Measurements from ENCODE around the gene CMIP. TPM values are rescaled to one million over a fixed set of nuclear protein-coding genes. Genes with fewer than 3 reads are reported as not detected.

Gene CMIP
- total RNA-seq, 4 donors from 2014 or later, result 14.5 to 24.6 (median 21.0) TPM

GRCh38 chr16:81457326-81458133 lies 12.9 kb downstream of the CMIP start:
- Histone ChIP-seq H3K9me3 (no peaks in the 10 kb centered on the region), H3K4me1 (peaks cover 9 to 57% (median 38%) of the 10 kb centered on the region in 4 donors), H3K27ac (replicated peaks in 1 of 4) (no peak overlapping the region), H3K27me3 (no peaks in the 10 kb centered on the region), H3K36me3 (peaks cover 0 to 16% (median 3%) of the 10 kb centered on the region in 4 donors), H3K4me3 (no peak overlapping the region)
- TF ChIP-seq EP300 (IDR thresholded peaks at IDR 0.05) (no peak), CTCF (IDR thresholded peaks at IDR 0.05) (no peak), POLR2A (IDR thresholded peaks at IDR 0.05; ENCODE audit: low read depth) (no peak), POLR2AphosphoS5 (IDR thresholded peaks at IDR 0.05) (no peak)
- no peak for DNase-seq (ENCODE audit: extremely low spot score)
- WGBS, result 54% methylated on average over 14 of the region's 17 CpGs
- intact Hi-C loops (cut with DNase I), result no loop called here

- DNase-seq (ENCODE audit: extremely low spot score), result no peak
- H3K4me3 ChIP-seq, result no peak overlapping the region
- no peaks in the 10 kb centered on the region for H3K9me3 ChIP-seq
- TF ChIP-seq POLR2A (IDR thresholded peaks at IDR 0.05; ENCODE audit: low read depth) (no peak), POLR2AphosphoS5 (IDR thresholded peaks at IDR 0.05) (no peak), EP300 (IDR thresholded peaks at IDR 0.05) (no peak), CTCF (IDR thresholded peaks at IDR 0.05) (no peak)
- peaks cover 0 to 16% (median 3%) of the 10 kb centered on the region in 4 donors for H3K36me3 ChIP-seq
- intact Hi-C loops (cut with DNase I), result no loop called here
- H3K27me3 ChIP-seq, result no peaks in the 10 kb centered on the region
- peaks cover 5 to 50% (median 33%) of the 10 kb centered on the region in 4 donors for H3K4me1 ChIP-seq
- H3K27ac ChIP-seq (replicated peaks in 1 of 4), result no peak overlapping the region
- 92% methylated on average over 6 of the region's 8 CpGs for WGBS
These were observed 13.6 kb downstream of the CMIP start for GRCh38 chr16:81458149-81458669.

GRCh38 chr16:81458827-81459598 lies 14.4 kb downstream of the CMIP start:
- peaks cover 0 to 16% (median 3%) of the 10 kb centered on the region in 4 donors for H3K36me3 ChIP-seq
- no peak for TF ChIP-seq CTCF (IDR thresholded peaks at IDR 0.05)
- TF ChIP-seq POLR2AphosphoS5 (IDR thresholded peaks at IDR 0.05), result no peak
- no peak for TF ChIP-seq EP300 (IDR thresholded peaks at IDR 0.05)
- TF ChIP-seq POLR2A (IDR thresholded peaks at IDR 0.05; ENCODE audit: low read depth), result no peak
- no peak overlapping the region for H3K27ac ChIP-seq (replicated peaks in 1 of 4)
- intact Hi-C loops (cut with DNase I), result no loop called here
- H3K4me1 ChIP-seq, result peaks cover 0 to 43% (median 26%) of the 10 kb centered on the region in 4 donors
- H3K27me3 ChIP-seq, result no peaks in the 10 kb centered on the region
- 90% methylated on average over 19 of the region's 19 CpGs for WGBS
- no peaks in the 10 kb centered on the region for H3K9me3 ChIP-seq
- no peak overlapping the region for H3K4me3 ChIP-seq
- DNase-seq (ENCODE audit: extremely low spot score), result no peak

GRCh38 chr16:81460075-81460474 lies 15.5 kb downstream of the CMIP start:
- Histone ChIP-seq H3K27me3 (no peaks in the 10 kb centered on the region), H3K27ac (replicated peaks in 1 of 4) (no peak overlapping the region), H3K9me3 (no peaks in the 10 kb centered on the region), H3K36me3 (peaks cover 0 to 16% (median 3%) of the 10 kb centered on the region in 4 donors), H3K4me1 (peaks cover 0 to 44% (median 25%) of the 10 kb centered on the region in 4 donors), H3K4me3 (no peak overlapping the region)
- DNase-seq (ENCODE audit: extremely low spot score), result no peak
- no peak for TF ChIP-seq CTCF (IDR thresholded peaks at IDR 0.05)
- no peak for TF ChIP-seq EP300 (IDR thresholded peaks at IDR 0.05)
- no peak for TF ChIP-seq POLR2AphosphoS5 (IDR thresholded peaks at IDR 0.05)
- no peak for TF ChIP-seq POLR2A (IDR thresholded peaks at IDR 0.05; ENCODE audit: low read depth)
- intact Hi-C loops (cut with DNase I), result no loop called here
- WGBS, result 64% methylated on average over 3 of the region's 3 CpGs

All from esophagus muscularis mucosa (tissue), 4 donors.